Naive thymus-derived CD8-positive, alpha-beta T cell (primary cell): Measurements from ENCODE around the gene PHLDB3. TPM values are rescaled to one million over a fixed set of nuclear protein-coding genes. Genes with fewer than 3 reads are reported as not detected.
"Not testable (repeated sequence)": the region's sequence is repeated elsewhere in the genome, so short reads cannot be mapped to it uniquely, and the experiment has no call there.

Experiments
- ATAC-seq, 2 donors: fragments of 150-1000 bp; cut with Tn5 transposase in 1 of 2; sonication (Bioruptor Pico), chemical (Tn5 transposase) in 1 of 2; 1 replicate in 1 of 2; 2 replicates in 1 of 2; pipeline ENCODE4 v1.10.0; 2021; ENCODE audit warnings: mild to moderate bottlenecking in 2 of 2, moderate library complexity in 2 of 2
- POLR2A ChIA-PET: fragments of 350-600 bp; sonication (Branson Sonifier 250); formaldehyde crosslinking; loops from one replicate; lab custom pipeline; 2021; ENCODE audit warnings: antibody characterized with exemption; lab: Charles Lee
- DNase-seq, 10 donors: peaks; one replicate each; pipeline versions ENCODE4 v3.0.0 to v3.0.0-alpha.2; 2020 to 2022
- H3K27ac Mint-ChIP-seq, 10 donors: one replicate each; pipeline ENCODE4 v1.8.0; 2020 to 2022; ENCODE audit warnings: mild to moderate bottlenecking in 10 of 10, mixed read lengths in 10 of 10, moderate library complexity in 4 of 10, inconsistent platforms in 1 of 10
- H3K27me3 Mint-ChIP-seq, 5 donors: one replicate each; pipeline ENCODE4 v1.8.0; 2021 to 2022; ENCODE audit warnings: mixed read lengths in 5 of 5
- H3K36me3 Mint-ChIP-seq, 3 donors: one replicate each; pipeline ENCODE4 v1.8.0; 2020 to 2022; ENCODE audit warnings: mixed read lengths in 3 of 3, mild to moderate bottlenecking in 2 of 3, inconsistent platforms in 1 of 3
- H3K4me1 Mint-ChIP-seq, 4 donors: one replicate each; pipeline ENCODE4 v1.8.0; 2021 to 2022; ENCODE audit warnings: mixed read lengths in 4 of 4
- H3K4me3 Mint-ChIP-seq, 10 donors: one replicate each; pipeline ENCODE4 v1.8.0; 2020 to 2022; ENCODE audit warnings: mild to moderate bottlenecking in 10 of 10, mixed read lengths in 10 of 10, moderate library complexity in 6 of 10, inconsistent platforms in 1 of 10
- H3K9me3 Mint-ChIP-seq, 9 donors: one replicate each; pipeline ENCODE4 v1.8.0; 2020 to 2022; ENCODE audit warnings: mixed read lengths in 9 of 9, mild to moderate bottlenecking in 3 of 9, inconsistent platforms in 1 of 9, moderate library complexity in 1 of 9
- polyA plus RNA-seq, 3 donors: library from polyadenylated mRNA; unstranded; fragments of 300-500 nt; fragmentation: Illumina TruSeq; gene quantifications; one replicate each; pipeline ENCODE4 v1.2.3, GENCODE V29; 2021
- total RNA-seq, 8 experiments: library from RNA in 2 of 8; stranded (reverse) in 2 of 8; gene quantifications; one replicate each; pipeline ENCODE4 v1.2.3 and lab custom pipeline; 2021 to 2026

Gene PHLDB3
- total RNA-seq: 10 to 100 TPM; 46.0 to 48.6 TPM
- 1 to 10 TPM; 3.5 to 7.2 (median 4.5) TPM for polyA plus RNA-seq
- 30.1 to 45.1 (median 42.4) reads per million in 6 experiments for total RNA-seq (lab: John Stamatoyannopoulos, UW)

- Mint-ChIP-seq H3K27ac (peak within 1 kb of the TSS; percentile 84 to 99 (median 97)), H3K9me3 (no peaks in the 10 kb centered on the region), H3K4me1 (peaks cover 18 to 39% (median 30%) of the 10 kb centered on the region in 4 donors), H3K36me3 (peaks cover 0 to 33% (median 0%) of the 10 kb centered on the region in 3 donors), H3K4me3 (peak within 1 kb of the TSS; percentile 86 to 99 (median 96)), H3K27me3 (no peaks in the 10 kb centered on the region)
- DNase-seq (peak in 4 of 10 donors; percentile 31 to 77 (median 38)), ATAC-seq (peak; percentile 44 to 60)
- POLR2A ChIA-PET: interaction anchor here (0.7 to 2.7 kb wide), 13 partner anchors 9 to 72 kb away, joined by 3 to 70 read pairs (median 5); partner anchors contain the start of genes LYPD3 and ZNF575
These were observed at the start of gene PHLDB3 for GRCh38 chr19:43504426-43505185. PHLDB3 (minus strand) TSS chr19:43504746; CDS start chr19:43504118, 628 bp downstream.

GRCh38 chr19:43553656-43554055 lies 49.1 kb upstream of the PHLDB3 start:
- H3K27ac Mint-ChIP-seq: peak overlapping the region in 5 of 10 donors; percentile 6 to 48 (median 19)
- ATAC-seq (no peak), DNase-seq (no peak)
- POLR2A ChIA-PET: interaction anchor here (0.6 to 4.7 kb wide), 4 partner anchors 22 to 1446 kb away, joined by 3 to 49 read pairs (median 4); partner anchors contain the start of genes IRGQ and ZNF576
- no peak overlapping the region for H3K4me3 Mint-ChIP-seq
- H3K36me3 Mint-ChIP-seq: peaks cover 0 to 81% (median 15%) of the 10 kb centered on the region in 3 donors
- H3K9me3 Mint-ChIP-seq: no peaks in the 10 kb centered on the region
- peaks cover 10 to 26% (median 11%) of the 10 kb centered on the region in 4 donors for H3K4me1 Mint-ChIP-seq
- H3K27me3 Mint-ChIP-seq: no peaks in the 10 kb centered on the region

- Mint-ChIP-seq H3K36me3 (peaks cover 0 to 73% (median 13%) of the 10 kb centered on the region in 3 donors), H3K9me3 (no peaks in the 10 kb centered on the region), H3K4me1 (peaks cover 10 to 23% (median 11%) of the 10 kb centered on the region in 4 donors), H3K27ac (peak overlapping the region in 1 of 10 donors; percentile 40), H3K4me3 (no peak overlapping the region), H3K27me3 (no peaks in the 10 kb centered on the region)
- ATAC-seq (no peak), DNase-seq (no peak)
- POLR2A ChIA-PET: interaction anchor here (0.5 to 4.7 kb wide), 2 partner anchors 43 to 63 kb away, joined by 3 to 49 read pairs; partner anchors contain the start of genes IRGQ and ZNF576
These were observed 48.1 kb upstream of the PHLDB3 start for GRCh38 chr19:43552616-43553015.

GRCh38 chr19:43552198-43552450 lies 47.6 kb upstream of the PHLDB3 start:
- POLR2A ChIA-PET: interaction anchor here (4.7 kb wide), 1 partner anchor 43 kb away, joined by 49 read pairs; the partner anchor contains the start of genes IRGQ and ZNF576

GRCh38 chr19:43551399-43552197 lies 47.1 kb upstream of the PHLDB3 start:
- DNase-seq: no peak
- POLR2A ChIA-PET: interaction anchor here (4.7 kb wide), 1 partner anchor 44 kb away, joined by 49 read pairs; the partner anchor contains the start of genes IRGQ and ZNF576
- H3K9me3 Mint-ChIP-seq: no peaks in the 10 kb centered on the region
- H3K27me3 Mint-ChIP-seq: no peaks in the 10 kb centered on the region
- H3K27ac Mint-ChIP-seq: peak overlapping the region in 5 of 10 donors; percentile 44 to 87 (median 82)
- no peak for ATAC-seq
- peaks cover 0 to 66% (median 13%) of the 10 kb centered on the region in 3 donors for H3K36me3 Mint-ChIP-seq
- peaks cover 8 to 23% (median 11%) of the 10 kb centered on the region in 4 donors for H3K4me1 Mint-ChIP-seq
- H3K4me3 Mint-ChIP-seq: peak overlapping the region in 1 of 10 donors; percentile 20

More at GRCh38 chr19:43552198-43552450, 47.6 kb upstream of the PHLDB3 start:
- no peaks in the 10 kb centered on the region for H3K27me3 Mint-ChIP-seq
- H3K27ac Mint-ChIP-seq: no peak overlapping the region
- DNase-seq (no peak), ATAC-seq (no peak)
- no peak overlapping the region for H3K4me3 Mint-ChIP-seq
- no peaks in the 10 kb centered on the region for H3K9me3 Mint-ChIP-seq
- H3K36me3 Mint-ChIP-seq: peaks cover 0 to 71% (median 13%) of the 10 kb centered on the region in 3 donors
- H3K4me1 Mint-ChIP-seq: peaks cover 8 to 23% (median 11%) of the 10 kb centered on the region in 4 donors

GRCh38 chr19:43548706-43549105 lies 44.2 kb upstream of the PHLDB3 start:
- peaks cover 0 to 65% (median 8%) of the 10 kb centered on the region in 3 donors for H3K36me3 Mint-ChIP-seq
- DNase-seq (no peak), ATAC-seq (no peak)
- peaks cover 0 to 5% (median 2%) of the 10 kb centered on the region in 4 donors for H3K4me1 Mint-ChIP-seq
- H3K4me3 Mint-ChIP-seq: no peak overlapping the region
- H3K27ac Mint-ChIP-seq: peak overlapping the region in 4 of 10 donors; percentile 13 to 61 (median 20)
- H3K27me3 Mint-ChIP-seq: no peaks in the 10 kb centered on the region
- POLR2A ChIA-PET: interaction anchor here (0.6 kb wide), 1 partner anchor 18 kb away, joined by 7 read pairs; no protein-coding TSS in a partner anchor
- no peaks in the 10 kb centered on the region for H3K9me3 Mint-ChIP-seq

GRCh38 chr19:43547926-43548325 lies 43.4 kb upstream of the PHLDB3 start:
- DNase-seq, ATAC-seq, POLR2A ChIA-PET, H3K4me3 Mint-ChIP-seq, H3K27ac Mint-ChIP-seq, H3K4me1 Mint-ChIP-seq, H3K9me3 Mint-ChIP-seq, H3K27me3 Mint-ChIP-seq: not testable (repeated sequence)
- H3K36me3 Mint-ChIP-seq: peaks cover 0 to 67% (median 10%) of the 10 kb centered on the region in 3 donors

- peaks cover 0 to 67% (median 9%) of the 10 kb centered on the region in 3 donors for H3K36me3 Mint-ChIP-seq
- H3K27ac Mint-ChIP-seq: no peak overlapping the region
- no peaks in the 10 kb centered on the region for H3K27me3 Mint-ChIP-seq
These were observed 42.0 kb upstream of the PHLDB3 start for GRCh38 chr19:43546581-43546980.

GRCh38 chr19:43545981-43546380 lies 41.4 kb upstream of the PHLDB3 start:
- POLR2A ChIA-PET: interaction anchor here (0.5 kb wide), 2 partner anchors 16 to 34 kb away, joined by 3 to 7 read pairs; no protein-coding TSS in a partner anchor
- Mint-ChIP-seq H3K27ac (peak overlapping the region in 2 of 10 donors; percentile 80 to 86), H3K4me3 (no peak overlapping the region), H3K36me3 (peaks cover 0 to 67% (median 13%) of the 10 kb centered on the region in 3 donors), H3K9me3 (no peaks in the 10 kb centered on the region), H3K4me1 (peaks cover 0 to 2% (median 0%) of the 10 kb centered on the region in 4 donors), H3K27me3 (no peaks in the 10 kb centered on the region)
- DNase-seq: no peak
- no peak for ATAC-seq

More at GRCh38 chr19:43546581-43546980, 42.0 kb upstream of the PHLDB3 start:
- POLR2A ChIA-PET: interaction anchor here (0.5 to 1.0 kb wide), 2 partner anchors 33 to 42 kb away, joined by 3 read pairs; partner anchors contain the start of gene PHLDB3
- ATAC-seq (no peak), DNase-seq (no peak)
- Mint-ChIP-seq H3K4me1 (peaks cover 0 to 2% (median under 1%) of the 10 kb centered on the region in 4 donors), H3K9me3 (no peaks in the 10 kb centered on the region), H3K4me3 (no peak overlapping the region)

GRCh38 chr19:43545276-43545675 lies 40.7 kb upstream of the PHLDB3 start:
- Mint-ChIP-seq H3K27me3 (no peaks in the 10 kb centered on the region), H3K9me3 (no peaks in the 10 kb centered on the region), H3K4me1 (no peaks in the 10 kb centered on the region), H3K36me3 (peaks cover 0 to 66% (median 13%) of the 10 kb centered on the region in 3 donors), H3K27ac (peak overlapping the region in 8 of 10 donors; percentile 30 to 81 (median 62)), H3K4me3 (no peak overlapping the region)
- ATAC-seq: no peak
- POLR2A ChIA-PET: interaction anchor here (0.5 to 0.6 kb wide), 2 partner anchors 16 to 74 kb away, joined by 3 to 7 read pairs; no protein-coding TSS in a partner anchor
- no peak for DNase-seq

GRCh38 chr19:43544077-43544476 lies 39.5 kb upstream of the PHLDB3 start:
- Mint-ChIP-seq H3K4me3 (no peak overlapping the region), H3K9me3 (peaks cover 2 to 6% (median 3%) of the 10 kb centered on the region in 9 donors), H3K27me3 (no peaks in the 10 kb centered on the region), H3K27ac (peak overlapping the region in 2 of 10 donors; percentile 12 to 47), H3K36me3 (peaks cover 4 to 71% (median 21%) of the 10 kb centered on the region in 3 donors), H3K4me1 (no peaks in the 10 kb centered on the region)
- DNase-seq: no peak
- ATAC-seq: no peak
- POLR2A ChIA-PET: no interaction called here
